Ishikawa (cell line): Measurements from ENCODE around the gene MORC3.

ENCODE experiments used
- MAX ChIP-seq: IDR thresholded peaks from 2 replicates; pipeline ENCODE4 v1.6.1; 2012
- YY1 ChIP-seq: IDR thresholded peaks from 2 replicates; pipeline ENCODE4 v1.6.1; 2012; ENCODE audit warnings: low read depth

- TF ChIP-seq MAX = no peak
- no peak for TF ChIP-seq YY1
Measured at GRCh38 chr21:36411301-36411700, 91.3 kb downstream of the MORC3 start.
